ENCODE data around the gene MEIOSIN. TPM values are rescaled to one million over a fixed set of nuclear protein-coding genes. Genes with fewer than 3 reads are reported as not detected.
A peak's percentile ranks its signal among the peaks of the same experiment; 100 is the strongest.

The MEIOSIN gene
- total RNA-seq, 1 donor from 2014 or later, result not detected

GRCh38 chr19:45730368-45731288 is 2.6 kb upstream of the MEIOSIN start, which contains the start of gene FBXO46:
FBXO46 (minus strand) TSS chr19:45730896; CDS start chr19:45713495, 17,401 bp downstream.
- TF ChIP-seq CTCF (IDR thresholded peaks at IDR 0.05; ENCODE audit: unreplicated experiment), result peak; percentile 15
- H3K27me3 Mint-ChIP-seq, result no peaks in the 10 kb centered on the region
- H3K27ac Mint-ChIP-seq, result peak within 1 kb of the TSS; percentile 90
- peak; percentile 92 for DNase-seq (ENCODE audit: low spot score, unreplicated experiment)
- H3K4me3 Mint-ChIP-seq (ENCODE audit: low read depth), result peak within 1 kb of the TSS; percentile 90
- no peaks in the 10 kb centered on the region for H3K36me3 Mint-ChIP-seq (ENCODE audit: insufficient read depth)
- peaks cover 12% of the 10 kb centered on the region for H3K4me1 Mint-ChIP-seq (ENCODE audit: low read depth)
- H3K9me3 Mint-ChIP-seq (ENCODE audit: low read depth), result no peaks in the 10 kb centered on the region

- no peaks in the 10 kb centered on the region for H3K4me1 Mint-ChIP-seq (ENCODE audit: low read depth)
- DNase-seq (ENCODE audit: low spot score, unreplicated experiment), result no peak
- peaks cover 2% of the 10 kb centered on the region for H3K27me3 Mint-ChIP-seq
- no peaks in the 10 kb centered on the region for H3K9me3 Mint-ChIP-seq (ENCODE audit: low read depth)
- no peak for TF ChIP-seq CTCF (IDR thresholded peaks at IDR 0.05; ENCODE audit: unreplicated experiment)
- no peak overlapping the region for H3K27ac Mint-ChIP-seq
- no peaks in the 10 kb centered on the region for H3K36me3 Mint-ChIP-seq (ENCODE audit: insufficient read depth)
- no peak overlapping the region for H3K4me3 Mint-ChIP-seq (ENCODE audit: low read depth)
Measured at GRCh38 chr19:45739498-45740439, 6.5 kb downstream of the MEIOSIN start.

- Mint-ChIP-seq H3K4me3 (ENCODE audit: low read depth) (no peak overlapping the region), H3K9me3 (ENCODE audit: low read depth) (no peaks in the 10 kb centered on the region), H3K27ac (no peak overlapping the region), H3K4me1 (ENCODE audit: low read depth) (no peaks in the 10 kb centered on the region), H3K27me3 (peaks cover 12% of the 10 kb centered on the region), H3K36me3 (ENCODE audit: insufficient read depth) (no peaks in the 10 kb centered on the region)
- DNase-seq (ENCODE audit: low spot score, unreplicated experiment), result no peak
- no peak for TF ChIP-seq CTCF (IDR thresholded peaks at IDR 0.05; ENCODE audit: unreplicated experiment)
Measured at GRCh38 chr19:45742969-45743368, 9.7 kb downstream of the MEIOSIN start.

GRCh38 chr19:45745606-45746005 is 12.4 kb downstream of the MEIOSIN start:
- Mint-ChIP-seq H3K4me3 (ENCODE audit: low read depth) (no peak overlapping the region), H3K36me3 (ENCODE audit: insufficient read depth) (no peaks in the 10 kb centered on the region), H3K9me3 (ENCODE audit: low read depth) (no peaks in the 10 kb centered on the region), H3K27me3 (peaks cover 12% of the 10 kb centered on the region), H3K27ac (no peak overlapping the region), H3K4me1 (ENCODE audit: low read depth) (no peaks in the 10 kb centered on the region)
- TF ChIP-seq CTCF (IDR thresholded peaks at IDR 0.05; ENCODE audit: unreplicated experiment), result no peak
- DNase-seq (ENCODE audit: low spot score, unreplicated experiment), result no peak

GRCh38 chr19:45746866-45747265 is 13.6 kb downstream of the MEIOSIN start:
- no peak for TF ChIP-seq CTCF (IDR thresholded peaks at IDR 0.05; ENCODE audit: unreplicated experiment)
- Mint-ChIP-seq H3K4me3 (ENCODE audit: low read depth) (no peak overlapping the region), H3K27me3 (peaks cover 12% of the 10 kb centered on the region), H3K4me1 (ENCODE audit: low read depth) (no peaks in the 10 kb centered on the region), H3K36me3 (ENCODE audit: insufficient read depth) (no peaks in the 10 kb centered on the region), H3K27ac (no peak overlapping the region), H3K9me3 (ENCODE audit: low read depth) (no peaks in the 10 kb centered on the region)
- no peak for DNase-seq (ENCODE audit: low spot score, unreplicated experiment)
